Colonic mucosa (tissue), 4 donors: ENCODE data around the gene STARD3. TPM values are rescaled to one million over a fixed set of nuclear protein-coding genes. Genes with fewer than 3 reads are reported as not detected.

Experiments
- DNase-seq: peaks from one replicate; pipeline ENCODE4 v3.0.0-alpha.2; 2020
- H3K27ac ChIP-seq: fragments of 200-600 bp; one replicate; pipeline ENCODE4 v1.8.0; 2021
- H3K27me3 ChIP-seq: fragments of 200-600 bp; one replicate; pipeline ENCODE4 v1.8.0; 2021
- H3K36me3 ChIP-seq: fragments of 200-600 bp; one replicate; pipeline ENCODE4 v1.8.0; 2021
- H3K4me1 ChIP-seq: fragments of 200-600 bp; one replicate; pipeline ENCODE4 v1.8.0; 2021; ENCODE audit warnings: mild to moderate bottlenecking
- H3K4me3 ChIP-seq: fragments of 200-600 bp; one replicate; pipeline ENCODE4 v1.8.0; 2021
- H3K9ac ChIP-seq, 2 donors: one replicate each; pipeline ENCODE4 v1.7.0; 2013; ENCODE audit warnings: control low read depth in 2 of 2, low read depth in 2 of 2, low read length in 2 of 2
- H3K9me3 ChIP-seq: fragments of 200-600 bp; one replicate; pipeline ENCODE4 v1.8.0; 2021
- intact Hi-C: fragments of 100-400 bp; cut with DNase I; formaldehyde crosslinking; loops from one replicate; pipeline ENCODE4 v1.14.1; 2022
- total RNA-seq, 2 donors: library from RNA; stranded (reverse); fragmentation: NEBNext Ultra II Directional in 1 of 2; extraction: Animal tissue kit (Norgen Biotek cat#: 25700) in 1 of 2; gene quantifications; one replicate each; pipeline ENCODE4 v1.2.1, GENCODE V29; 2021
- TF ChIP-seq, protein P1 (sequence below): fragments of 200-600 bp; IDR thresholded peaks from one replicate; pipeline ENCODE4 v1.8.0; 2022; ENCODE audit warnings: antibody characterized with exemption, mild to moderate bottlenecking
- donor health status: healthy.
- donor health status: DM: no; HTN: no; CAD: no.
- donor health status: DM: no; HTN: no; CAD: no.

Gene STARD3
- total RNA-seq, 2 donors from 2014 or later = 30.0 to 41.3 TPM

DNA sequence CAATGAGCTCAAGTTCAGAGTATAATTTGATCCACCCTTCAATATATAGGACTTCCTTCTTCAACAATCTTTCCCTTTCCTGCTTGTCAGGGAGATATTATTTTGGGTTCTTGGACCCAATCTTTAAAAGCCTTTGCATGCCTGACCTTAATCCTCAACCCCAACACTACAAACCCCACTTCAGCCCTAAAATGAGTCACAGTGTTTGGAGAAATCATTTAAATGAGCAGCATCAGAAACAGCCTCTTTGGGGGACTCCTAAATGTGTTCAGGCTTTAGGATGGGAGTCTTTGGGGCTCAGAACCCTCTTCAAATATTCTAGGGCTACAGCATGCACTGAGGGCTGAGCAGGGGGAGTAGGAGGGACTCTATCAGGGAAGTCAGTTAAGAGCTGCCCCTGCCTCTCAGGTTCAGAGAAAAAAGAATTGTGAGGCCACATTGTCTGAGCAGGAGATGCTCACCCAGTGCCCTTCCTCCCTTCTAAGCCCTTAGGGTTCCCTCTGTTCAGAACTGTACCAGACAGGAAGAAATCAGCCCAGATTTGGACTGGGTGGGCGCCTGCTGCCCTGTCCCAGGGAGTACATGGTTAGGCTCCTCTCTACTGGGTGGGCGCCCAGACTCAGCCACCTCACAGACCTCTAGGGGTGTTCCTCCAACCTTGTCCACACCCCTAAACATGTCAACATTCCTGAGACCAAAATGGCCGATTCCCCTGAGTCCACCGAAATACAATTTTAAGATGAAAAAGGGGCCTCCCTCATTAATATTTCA lies 34.2 kb upstream of the STARD3 start:
- Histone ChIP-seq H3K27me3 (peaks cover 99% of the 10 kb centered on the region), H3K9me3 (no peaks in the 10 kb centered on the region), H3K4me1 (peaks cover 5% of the 10 kb centered on the region), H3K27ac (no peak overlapping the region), H3K4me3 (no peak overlapping the region), H3K9ac (no peak overlapping the region), H3K36me3 (no peaks in the 10 kb centered on the region)
- no peak for DNase-seq
- TF ChIP-seq, protein P1, sequence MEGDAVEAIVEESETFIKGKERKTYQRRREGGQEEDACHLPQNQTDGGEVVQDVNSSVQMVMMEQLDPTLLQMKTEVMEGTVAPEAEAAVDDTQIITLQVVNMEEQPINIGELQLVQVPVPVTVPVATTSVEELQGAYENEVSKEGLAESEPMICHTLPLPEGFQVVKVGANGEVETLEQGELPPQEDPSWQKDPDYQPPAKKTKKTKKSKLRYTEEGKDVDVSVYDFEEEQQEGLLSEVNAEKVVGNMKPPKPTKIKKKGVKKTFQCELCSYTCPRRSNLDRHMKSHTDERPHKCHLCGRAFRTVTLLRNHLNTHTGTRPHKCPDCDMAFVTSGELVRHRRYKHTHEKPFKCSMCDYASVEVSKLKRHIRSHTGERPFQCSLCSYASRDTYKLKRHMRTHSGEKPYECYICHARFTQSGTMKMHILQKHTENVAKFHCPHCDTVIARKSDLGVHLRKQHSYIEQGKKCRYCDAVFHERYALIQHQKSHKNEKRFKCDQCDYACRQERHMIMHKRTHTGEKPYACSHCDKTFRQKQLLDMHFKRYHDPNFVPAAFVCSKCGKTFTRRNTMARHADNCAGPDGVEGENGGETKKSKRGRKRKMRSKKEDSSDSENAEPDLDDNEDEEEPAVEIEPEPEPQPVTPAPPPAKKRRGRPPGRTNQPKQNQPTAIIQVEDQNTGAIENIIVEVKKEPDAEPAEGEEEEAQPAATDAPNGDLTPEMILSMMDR = no peak
- intact Hi-C loops = no loop called here

DNA sequence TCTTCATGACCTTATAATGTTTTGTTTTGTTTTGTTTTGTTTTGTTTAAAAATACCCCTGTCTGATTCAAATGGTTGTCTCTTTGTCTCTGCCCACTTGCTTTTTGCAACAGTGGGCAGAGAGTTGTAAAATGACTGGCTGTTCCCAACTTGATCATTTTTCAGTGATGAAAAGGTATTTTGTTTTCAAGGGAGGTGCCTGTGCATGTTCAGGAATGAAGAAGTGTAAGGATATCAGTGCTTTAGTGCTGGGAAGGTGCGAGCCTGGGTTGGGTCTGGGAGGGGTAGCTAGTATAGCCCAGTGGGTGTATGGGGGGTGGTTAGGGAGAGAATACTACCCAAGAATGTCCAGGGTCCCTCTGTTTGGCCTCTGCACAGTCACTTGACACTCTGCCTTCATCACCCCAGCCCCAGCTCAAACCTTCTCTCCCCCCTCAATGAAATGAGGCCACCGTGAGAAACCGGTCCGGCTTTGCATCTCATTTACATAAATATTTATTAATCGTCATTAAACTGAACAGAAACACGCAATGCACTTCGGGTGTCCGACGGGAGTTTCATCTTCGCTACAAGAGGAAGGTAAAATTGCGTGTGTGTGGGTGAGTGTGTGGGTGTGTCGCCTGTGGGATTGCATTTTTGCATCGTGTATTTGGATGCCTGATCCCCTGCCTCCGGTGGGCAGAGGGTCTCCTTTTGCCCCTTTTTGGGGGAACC lies 33.5 kb upstream of the STARD3 start:
- DNase-seq = no peak
- TF ChIP-seq, protein P1 = no peak
- intact Hi-C loops = no loop called here
- Histone ChIP-seq H3K9me3 (no peaks in the 10 kb centered on the region), H3K36me3 (no peaks in the 10 kb centered on the region), H3K9ac (no peak overlapping the region), H3K27me3 (peaks cover 99% of the 10 kb centered on the region), H3K27ac (no peak overlapping the region), H3K4me3 (no peak overlapping the region), H3K4me1 (peaks cover 5% of the 10 kb centered on the region)

DNA sequence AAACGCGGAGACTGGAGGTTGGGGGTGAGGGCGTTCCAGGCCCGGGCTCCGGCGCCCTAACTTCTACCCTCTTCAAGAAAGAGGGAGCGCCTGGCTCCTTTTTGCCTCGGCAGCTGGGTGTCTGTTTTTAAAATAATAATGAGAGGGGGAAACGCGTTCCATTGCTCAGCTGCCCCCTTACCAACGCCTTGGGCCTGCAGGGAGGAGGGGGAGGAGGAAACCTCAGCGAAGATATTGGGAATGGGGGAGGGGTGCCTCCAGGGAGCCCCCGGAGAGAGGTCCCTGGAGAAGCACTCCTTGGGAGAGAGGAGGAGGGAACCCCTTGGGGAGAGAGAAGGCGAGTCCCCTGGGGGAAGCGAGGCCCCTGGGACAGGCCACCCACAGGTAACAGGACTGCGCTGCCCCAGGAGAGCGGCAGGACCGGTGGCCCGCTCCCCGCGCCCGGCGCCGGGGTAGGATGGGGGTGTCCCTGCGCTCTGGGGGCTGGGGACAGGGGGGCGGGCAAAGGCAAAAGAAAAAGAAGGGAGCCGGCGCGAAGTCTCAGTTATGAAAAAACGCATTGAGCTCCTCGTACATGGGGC lies 31.9 kb upstream of the STARD3 start:
- no peaks in the 10 kb centered on the region for H3K36me3 ChIP-seq
- DNase-seq = no peak
- H3K9me3 ChIP-seq = no peaks in the 10 kb centered on the region
- intact Hi-C loops = no loop called here
- no peak overlapping the region for H3K4me3 ChIP-seq
- no peak overlapping the region for H3K27ac ChIP-seq
- no peak overlapping the region for H3K9ac ChIP-seq
- no peaks in the 10 kb centered on the region for H3K4me1 ChIP-seq
- H3K27me3 ChIP-seq = peaks cover 86% of the 10 kb centered on the region
- TF ChIP-seq, protein P1 = no peak

DNA sequence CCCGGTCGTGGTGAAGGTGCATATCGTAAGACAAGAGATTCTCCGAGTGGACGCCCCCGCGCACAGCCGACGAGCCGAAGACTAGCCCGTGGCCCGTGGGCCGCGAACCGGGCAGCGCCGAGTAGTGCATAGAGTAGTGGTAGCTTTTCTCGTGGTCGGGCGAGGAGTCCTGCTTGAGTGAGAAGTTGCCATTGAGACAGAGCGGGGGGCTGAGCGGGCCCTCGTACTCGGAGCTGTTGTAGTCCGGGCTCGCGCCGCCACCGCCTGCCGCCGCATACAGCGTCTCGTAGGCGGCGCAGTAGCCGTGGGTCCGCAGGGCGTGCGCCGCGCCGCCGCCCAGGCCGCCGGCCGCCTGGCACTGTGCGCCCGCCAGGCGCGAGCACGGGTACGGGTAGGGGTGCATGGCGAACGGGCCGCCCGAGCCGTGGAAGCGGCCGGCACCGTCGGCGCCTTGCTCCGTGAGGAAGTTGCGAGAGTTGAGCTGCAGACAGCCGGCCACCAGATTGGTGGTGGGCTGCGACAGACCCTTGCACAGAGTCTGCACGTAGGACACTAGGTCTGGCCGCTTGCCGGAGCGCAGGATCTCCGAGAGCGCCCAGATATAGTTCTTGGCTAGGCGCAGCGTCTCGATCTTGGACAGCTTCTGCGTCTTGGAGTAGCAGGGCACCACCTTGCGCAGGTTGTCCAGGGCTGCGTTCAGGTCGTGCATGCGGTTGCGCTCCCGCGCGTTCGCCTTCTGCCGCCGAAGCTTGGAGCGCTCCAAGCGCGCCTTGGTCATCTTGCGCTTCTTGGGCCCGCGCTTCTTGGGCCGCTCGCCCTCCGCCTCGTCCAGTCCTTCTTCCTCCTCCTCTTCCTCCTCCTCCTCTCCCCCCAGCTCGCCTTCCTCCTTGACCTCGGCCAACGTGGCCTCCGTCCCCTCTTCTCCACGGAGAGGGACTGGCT lies 31.2 kb upstream of the STARD3 start:
- H3K36me3 ChIP-seq = no peaks in the 10 kb centered on the region
- no peaks in the 10 kb centered on the region for H3K4me1 ChIP-seq
- TF ChIP-seq, protein P1 = no peak
- no peak overlapping the region for H3K27ac ChIP-seq
- peaks cover 79% of the 10 kb centered on the region for H3K27me3 ChIP-seq
- no peak for DNase-seq
- no peaks in the 10 kb centered on the region for H3K9me3 ChIP-seq
- H3K4me3 ChIP-seq = no peak overlapping the region
- H3K9ac ChIP-seq = no peak overlapping the region
- intact Hi-C loops = no loop called here
